Activated CD8-positive, alpha-beta memory T cell treated with anti-CD3 and anti-CD28 coated beads for 1 hour (primary cell): ENCODE results near the gene PPP1R1B.

Experiments used
- DNase-seq, 2 donors: peaks; one replicate each; pipeline ENCODE4 v3.0.0-alpha.2; 2020; ENCODE audit warnings: low read depth in 1 of 2; ENCODE audit errors: extremely low read depth in 1 of 2

The PPP1R1B gene

GRCh38 chr17:39614545-39615157 is 12.1 kb upstream of the PPP1R1B start:
- no peak for DNase-seq

DNA sequence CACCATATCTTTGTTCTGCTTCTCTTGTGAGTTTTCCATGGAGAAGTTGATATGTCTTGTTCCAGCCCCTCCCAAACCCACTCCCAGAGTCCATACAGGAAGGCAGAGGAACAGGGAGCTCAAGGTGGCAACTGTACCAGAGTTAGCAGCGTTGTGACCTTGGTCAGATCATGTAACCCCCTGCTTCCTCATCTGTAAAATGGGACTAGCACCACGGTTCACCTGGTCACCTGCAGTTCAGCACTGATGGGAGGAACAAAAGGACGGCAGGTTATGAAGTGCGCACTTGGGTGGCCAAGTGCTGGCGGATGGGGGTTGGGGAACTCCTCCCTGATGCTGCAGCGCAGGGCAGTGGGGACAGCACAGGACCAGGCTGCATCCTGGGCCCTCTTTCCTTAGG is 11.3 kb upstream of the PPP1R1B start:
- no peak for DNase-seq

GRCh38 chr17:39617100-39617445 is 9.7 kb upstream of the PPP1R1B start:
- DNase-seq, result no peak

DNA sequence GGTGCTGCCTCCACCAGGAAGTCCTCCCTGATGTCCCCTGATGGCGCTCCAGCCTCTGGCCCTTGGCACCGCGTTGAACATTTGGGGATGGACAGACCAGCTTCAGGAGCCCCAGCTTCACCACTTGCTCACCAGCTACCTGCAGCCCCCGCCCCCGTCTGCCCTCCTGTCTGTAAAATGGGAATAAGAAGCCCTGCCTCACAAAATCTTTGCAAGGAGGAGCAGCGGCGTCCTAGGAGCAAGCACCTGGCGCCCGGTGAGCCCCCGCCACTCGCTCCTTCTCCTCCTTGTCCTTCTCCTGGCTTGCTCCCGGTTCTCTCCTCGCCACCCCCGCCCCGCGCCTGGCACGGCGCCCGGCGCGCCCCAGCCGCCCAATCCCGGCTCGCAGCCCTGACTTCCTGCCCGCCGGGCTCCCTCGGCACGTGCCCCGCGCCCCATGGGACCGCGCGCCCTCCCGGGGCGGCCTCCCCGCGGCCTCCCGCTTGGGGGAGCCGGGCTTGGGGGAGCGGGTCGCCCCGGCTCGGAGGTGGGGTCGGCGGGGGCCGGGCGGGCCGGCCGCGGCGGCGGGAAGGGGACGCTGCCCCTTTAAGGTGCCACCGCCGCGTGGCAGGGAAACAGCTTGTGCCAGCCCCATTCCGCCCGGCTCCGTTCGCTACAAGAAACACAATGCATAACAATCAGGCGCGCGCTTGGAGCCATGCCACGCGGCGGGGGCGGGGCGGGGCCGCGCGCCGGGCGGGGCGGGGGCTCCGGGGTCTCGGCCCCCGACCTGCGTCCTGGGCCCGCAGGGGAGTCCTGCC is 9.1 kb upstream of the PPP1R1B start:
- peak in 1 of 2 donors; percentile 35 for DNase-seq

GRCh38 chr17:39618246-39618913 is 8.4 kb upstream of the PPP1R1B start:
- no peak for DNase-seq

DNA sequence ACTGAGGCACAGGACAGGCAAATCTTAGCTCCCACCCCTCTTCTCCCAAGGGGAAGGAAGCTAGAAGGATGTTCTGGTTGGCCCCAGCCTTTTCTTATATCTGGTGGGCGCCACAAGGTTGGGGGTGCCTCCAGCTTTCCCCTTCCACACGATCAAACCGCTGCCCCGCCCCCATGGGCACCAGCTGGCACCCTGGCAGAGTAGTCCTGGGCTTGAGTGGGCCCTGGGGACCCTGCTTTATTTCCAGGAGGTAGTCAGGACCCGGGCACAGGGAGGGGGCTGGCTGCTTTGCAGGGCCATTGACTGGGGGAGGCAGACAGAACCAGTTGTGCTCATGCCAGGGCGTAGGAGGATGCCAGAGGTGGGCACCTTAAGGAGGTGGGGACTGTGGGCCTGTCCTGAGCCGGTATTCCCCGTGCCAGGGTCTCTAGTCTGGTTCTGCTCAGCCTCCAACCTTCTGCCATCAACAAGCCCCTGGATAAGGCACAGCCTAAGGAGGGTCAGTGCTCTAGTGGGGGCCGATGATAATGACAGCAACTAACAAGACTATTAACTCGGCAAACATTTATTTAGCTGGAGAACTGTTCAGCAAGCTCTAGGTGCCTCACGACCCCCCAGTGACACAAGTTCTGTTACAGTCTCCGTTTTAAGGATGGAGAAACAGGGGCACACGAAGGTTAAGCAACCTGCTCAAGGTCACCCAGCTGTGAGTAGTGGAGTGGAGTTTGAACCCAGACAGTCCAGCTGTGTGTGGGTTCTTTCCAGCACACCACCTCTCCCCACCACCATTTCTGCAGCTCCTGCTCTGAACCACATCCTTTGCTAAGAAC is 7.6 kb upstream of the PPP1R1B start:
- DNase-seq, result no peak

DNA sequence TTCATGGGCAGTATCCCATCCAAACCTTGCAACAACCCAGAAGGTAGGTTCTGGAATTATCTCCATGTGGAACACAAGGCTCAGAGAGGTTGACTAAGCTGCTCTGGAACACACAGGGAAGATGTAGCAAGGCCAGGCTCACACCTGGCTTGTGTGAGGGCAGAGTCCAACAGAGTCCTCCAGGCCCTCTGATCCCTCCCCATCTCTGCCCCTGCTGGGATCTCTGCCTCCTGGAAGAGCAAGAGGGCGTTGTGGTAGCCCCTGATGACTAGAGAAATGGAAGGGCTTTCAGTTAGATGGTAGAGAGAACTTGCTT is 7.0 kb upstream of the PPP1R1B start:
- no peak for DNase-seq

DNA sequence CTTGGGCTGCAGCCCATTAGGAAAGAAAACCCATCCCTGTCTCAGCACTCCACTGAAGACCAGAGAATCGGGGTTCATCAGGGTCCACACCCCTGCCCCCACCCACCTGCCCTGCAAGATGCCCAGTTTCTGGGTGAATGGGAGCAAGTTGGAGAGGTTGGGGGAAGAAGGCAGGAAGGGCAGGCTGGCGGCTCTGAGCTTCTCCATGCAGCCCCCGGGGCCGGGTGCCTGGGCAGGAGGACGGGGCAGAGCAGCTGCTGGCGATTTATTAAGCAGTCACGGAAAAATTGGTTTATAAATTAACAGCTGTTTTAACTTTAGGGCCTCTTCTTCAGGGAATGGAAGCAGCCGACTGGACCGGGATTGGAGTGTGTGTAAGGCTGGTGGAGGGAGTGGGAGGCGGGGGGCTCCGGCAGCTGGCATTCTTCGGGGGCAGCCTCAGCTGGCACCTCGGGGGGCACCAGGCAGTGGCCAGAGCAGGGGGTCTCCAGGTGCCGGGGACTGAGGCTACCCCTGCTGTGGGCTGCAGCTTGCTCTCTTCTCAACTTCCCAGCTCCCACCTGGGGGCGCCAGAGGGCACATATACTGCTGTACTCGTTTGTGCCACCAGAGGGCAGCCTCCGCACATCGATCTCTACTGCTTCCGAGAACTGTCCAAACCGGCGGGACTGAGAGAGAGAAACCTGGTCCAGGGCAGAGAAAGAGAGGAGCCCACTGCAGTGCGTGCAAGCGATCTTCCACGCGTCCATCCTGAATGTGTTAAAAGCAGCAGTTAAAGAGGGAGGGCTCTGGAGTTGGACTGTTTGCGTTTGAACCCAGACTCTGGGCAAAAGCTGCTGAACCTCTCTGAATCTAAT is 5.0 kb upstream of the PPP1R1B start:
- peak; percentile 69 to 82 for DNase-seq

GRCh38 chr17:39622380-39623006 is 4.3 kb upstream of the PPP1R1B start:
- DNase-seq, result no peak

DNA sequence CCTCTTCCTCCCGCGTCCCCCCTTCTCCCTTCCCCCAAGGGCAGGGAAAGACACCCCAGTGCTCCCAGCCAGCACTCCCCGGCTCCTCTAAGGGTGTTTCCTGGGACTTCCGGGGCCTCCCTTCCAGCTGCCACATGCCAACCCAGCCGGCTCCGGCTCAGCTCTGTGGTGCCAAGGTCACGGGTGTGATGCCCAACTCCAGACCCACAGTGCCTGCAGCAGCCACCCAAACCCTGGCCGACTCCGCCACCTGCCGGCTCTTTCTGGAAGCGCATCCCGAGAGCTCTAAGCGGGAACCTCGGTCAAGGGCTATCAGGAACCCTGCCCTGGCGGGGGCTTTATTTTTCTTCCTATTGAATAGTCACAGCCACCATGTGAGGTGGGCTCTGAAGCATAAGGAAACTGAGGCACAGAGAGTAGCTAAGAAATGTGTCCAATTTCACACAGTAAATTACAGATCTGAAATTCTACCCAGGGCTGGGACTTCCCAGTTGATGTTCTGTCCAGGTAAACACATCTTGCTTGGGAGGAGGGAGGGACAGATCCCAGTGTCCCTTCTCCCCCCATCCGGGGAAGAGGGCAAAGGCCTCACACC is 3.3 kb upstream of the PPP1R1B start:
- peak; percentile 64 to 75 for DNase-seq

DNA sequence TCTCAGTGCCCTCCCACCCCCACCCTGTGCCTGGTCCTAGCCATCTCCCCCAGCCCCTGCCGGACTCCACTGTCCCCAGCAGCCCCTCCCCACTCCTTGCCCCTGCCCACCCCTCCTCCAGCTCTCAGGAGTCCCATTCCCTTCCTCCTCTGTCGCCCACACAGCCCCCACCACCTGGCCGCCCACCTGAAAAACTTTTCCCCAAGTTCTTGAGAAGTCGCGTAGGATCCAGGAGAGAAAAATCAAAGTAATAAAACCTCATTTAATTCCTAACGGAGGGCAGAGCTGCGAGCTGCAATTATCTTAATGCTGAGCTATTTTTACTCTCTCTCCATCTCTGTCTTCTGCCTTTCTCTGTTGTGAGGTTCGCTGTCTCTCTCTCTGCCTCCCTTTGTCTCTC is 2.4 kb upstream of the PPP1R1B start:
- DNase-seq, result no peak

DNA sequence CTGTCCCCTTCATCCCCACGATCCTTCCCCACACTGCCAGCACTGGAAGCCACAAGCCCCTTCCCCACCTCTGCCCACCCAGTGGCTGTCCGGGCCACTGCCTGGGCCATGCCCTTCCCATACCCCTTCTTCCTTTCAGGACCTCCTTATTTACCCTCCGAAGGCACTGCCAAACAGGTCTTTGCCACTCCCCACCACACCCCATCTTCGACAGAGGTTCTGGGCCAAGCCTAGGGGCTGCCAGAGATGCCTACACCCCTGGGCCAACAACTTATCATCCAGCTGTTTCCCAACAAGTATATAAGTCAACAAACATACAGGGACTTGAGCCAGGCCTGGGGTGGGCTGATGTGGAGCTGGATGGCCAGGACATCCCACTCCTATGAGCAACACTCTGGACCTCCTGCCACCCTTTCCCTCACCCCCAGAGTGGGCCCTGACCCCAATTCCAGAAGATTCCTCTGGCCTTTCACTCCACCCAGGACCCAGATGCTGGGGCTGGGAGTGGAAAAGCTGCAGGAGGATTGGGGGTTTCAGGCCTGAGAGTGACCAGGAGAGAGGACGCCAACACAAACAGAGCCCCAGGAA is 1.5 kb upstream of the PPP1R1B start:
- DNase-seq, result no peak

DNA sequence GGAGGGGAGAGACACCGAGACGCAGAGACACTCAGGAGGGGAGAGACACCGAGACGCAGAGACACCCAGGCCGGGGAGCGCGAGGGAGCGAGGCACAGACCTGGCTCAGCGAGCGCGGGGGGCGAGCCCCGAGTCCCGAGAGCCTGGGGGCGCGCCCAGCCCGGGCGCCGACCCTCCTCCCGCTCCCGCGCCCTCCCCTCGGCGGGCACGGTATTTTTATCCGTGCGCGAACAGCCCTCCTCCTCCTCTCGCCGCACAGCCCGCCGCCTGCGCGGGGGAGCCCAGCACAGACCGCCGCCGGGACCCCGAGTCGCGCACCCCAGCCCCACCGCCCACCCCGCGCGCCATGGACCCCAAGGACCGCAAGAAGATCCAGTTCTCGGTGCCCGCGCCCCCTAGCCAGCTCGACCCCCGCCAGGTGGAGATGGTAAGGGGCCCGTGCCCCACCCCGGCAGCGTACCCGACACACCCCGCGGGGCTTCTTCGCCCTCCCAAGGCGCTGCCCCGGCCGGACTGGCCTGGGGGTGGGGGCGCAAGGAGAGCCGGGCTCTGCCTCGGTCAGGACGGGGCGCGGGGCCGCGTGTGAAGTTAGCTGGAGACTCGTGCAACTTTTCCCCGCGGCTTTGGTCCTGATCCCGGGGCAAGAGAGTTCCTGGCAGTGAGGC is 427 bp downstream of the PPP1R1B start:
- DNase-seq, result no peak

GRCh38 chr17:39627712-39628516 is 1.2 kb downstream of the PPP1R1B start:
- DNase-seq, result no peak

GRCh38 chr17:39628655-39629493 is 2.1 kb downstream of the PPP1R1B start:
- DNase-seq, result no peak

DNA sequence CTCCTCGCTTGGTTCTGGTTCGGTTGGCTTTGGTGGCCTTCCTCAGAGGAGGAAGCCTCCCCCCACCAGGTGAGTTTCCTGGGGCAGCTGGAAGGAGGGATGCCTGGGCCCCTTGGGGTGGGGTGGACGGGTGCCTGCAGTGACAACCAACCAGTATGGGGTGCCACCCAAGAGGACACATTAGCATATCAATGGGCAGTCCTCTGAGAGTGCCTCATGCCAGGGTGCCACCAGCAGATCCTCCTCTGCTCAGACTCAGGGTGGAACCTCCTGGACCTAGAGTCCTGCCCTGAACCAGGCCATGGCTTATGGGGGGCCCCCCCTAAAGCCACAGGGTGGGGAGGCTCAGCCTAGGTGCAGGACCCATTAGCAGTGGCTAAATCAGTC is 2.7 kb downstream of the PPP1R1B start:
- no peak for DNase-seq

GRCh38 chr17:39629898-39630297 is 3.1 kb downstream of the PPP1R1B start:
- no peak for DNase-seq
